ENCODE data around the gene KRTAP10-4.
"Not testable (repeated sequence)": the region's sequence is repeated elsewhere in the genome, so short reads cannot be mapped to it uniquely, and the experiment has no call there.

The KRTAP10-4 gene

DNA sequence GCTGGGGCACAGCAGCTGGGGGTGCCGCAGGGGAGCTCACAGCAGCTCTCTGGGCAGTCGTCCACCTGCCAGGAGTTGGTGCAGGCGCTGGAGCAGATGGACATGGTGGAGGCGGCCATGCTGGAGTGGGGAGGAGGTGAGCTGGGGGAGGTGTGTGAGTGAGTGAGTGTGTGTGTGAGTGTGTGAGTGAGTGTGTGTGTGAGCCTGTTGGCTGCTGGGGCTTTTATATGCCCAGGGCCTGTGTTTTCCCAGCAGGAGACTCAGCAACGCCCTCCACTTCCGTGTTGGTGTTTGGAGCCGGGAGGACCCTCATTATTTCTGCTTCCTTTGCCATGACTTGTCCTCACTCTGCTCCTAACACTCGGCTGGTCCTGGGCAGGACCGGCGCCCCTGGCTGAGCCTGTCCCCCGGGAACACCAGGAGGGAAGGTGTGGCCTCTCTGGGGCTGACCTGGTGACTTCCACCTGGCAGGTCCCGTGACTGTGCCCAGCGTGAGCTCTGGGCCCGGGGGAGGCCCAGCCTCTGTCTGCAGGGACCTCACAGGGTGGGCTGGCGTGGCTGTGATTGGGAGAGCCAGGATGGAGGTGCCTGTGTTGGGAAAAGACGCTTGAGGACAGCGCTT lies 22.1 kb upstream of the KRTAP10-4 start, which contains the start of gene KRTAP10-2:
KRTAP10-2 (minus strand) TSS at position 166 of the 622 bp plus-strand sequence; CDS start at position 119, 47 bp downstream.
- peaks cover 44% of the 10 kb centered on the region for H3K27me3 ChIP-seq (replicated peaks; ENCODE audit: control insufficient read depth, insufficient read depth, low read length)
- no peaks in the 10 kb centered on the region for H3K4me1 ChIP-seq (ENCODE audit: control insufficient read depth, insufficient read depth, low read length)
- H3K36me3 ChIP-seq (ENCODE audit: control insufficient read depth, insufficient read depth, low read length, severe bottlenecking): no peaks in the 10 kb centered on the region
- peaks cover 21% of the 10 kb centered on the region for H3K9me3 ChIP-seq (ENCODE audit: control insufficient read depth, low read length)
- no peak for DNase-seq (ENCODE audit: low read depth)
- no peak within 1 kb of the TSS for H3K9ac ChIP-seq (ENCODE audit: low read length)
- H3K4me3 ChIP-seq (ENCODE audit: low read length): no peak within 1 kb of the TSS

GRCh38 chr21:44552136-44552535 lies 21.4 kb upstream of the KRTAP10-4 start:
- Histone ChIP-seq H3K27me3 (replicated peaks; ENCODE audit: control insufficient read depth, insufficient read depth, low read length) (peaks cover 48% of the 10 kb centered on the region), H3K36me3 (ENCODE audit: control insufficient read depth, insufficient read depth, low read length, severe bottlenecking) (no peaks in the 10 kb centered on the region), H3K4me3 (ENCODE audit: low read length) (no peak overlapping the region), H3K4me1 (ENCODE audit: control insufficient read depth, insufficient read depth, low read length) (no peaks in the 10 kb centered on the region), H3K9me3 (ENCODE audit: control insufficient read depth, low read length) (peaks cover 15% of the 10 kb centered on the region), H3K9ac (ENCODE audit: low read length) (no peak overlapping the region)
- DNase-seq (ENCODE audit: low read depth): no peak

- Histone ChIP-seq H3K27me3 (replicated peaks; ENCODE audit: control insufficient read depth, insufficient read depth, low read length) (peaks cover 47% of the 10 kb centered on the region), H3K36me3 (ENCODE audit: control insufficient read depth, insufficient read depth, low read length, severe bottlenecking) (no peaks in the 10 kb centered on the region), H3K9ac (ENCODE audit: low read length) (no peak overlapping the region), H3K9me3 (ENCODE audit: control insufficient read depth, low read length) (peaks cover 10% of the 10 kb centered on the region), H3K4me1 (ENCODE audit: control insufficient read depth, insufficient read depth, low read length) (no peaks in the 10 kb centered on the region), H3K4me3 (ENCODE audit: low read length) (no peak overlapping the region)
- no peak for DNase-seq (ENCODE audit: low read depth)
Measured at GRCh38 chr21:44552681-44553080, 20.8 kb upstream of the KRTAP10-4 start.

GRCh38 chr21:44555200-44555875 lies 18.2 kb upstream of the KRTAP10-4 start:
- Histone ChIP-seq H3K9me3 (ENCODE audit: control insufficient read depth, low read length) (peaks cover 7% of the 10 kb centered on the region), H3K4me3 (ENCODE audit: low read length) (no peak overlapping the region), H3K4me1 (ENCODE audit: control insufficient read depth, insufficient read depth, low read length) (no peaks in the 10 kb centered on the region), H3K36me3 (ENCODE audit: control insufficient read depth, insufficient read depth, low read length, severe bottlenecking) (no peaks in the 10 kb centered on the region), H3K27me3 (replicated peaks; ENCODE audit: control insufficient read depth, insufficient read depth, low read length) (peaks cover 34% of the 10 kb centered on the region), H3K9ac (ENCODE audit: low read length) (no peak overlapping the region)
- DNase-seq (ENCODE audit: low read depth): no peak

- Histone ChIP-seq H3K9ac (ENCODE audit: low read length) (no peak overlapping the region), H3K4me3 (ENCODE audit: low read length) (no peak overlapping the region), H3K36me3 (ENCODE audit: control insufficient read depth, insufficient read depth, low read length, severe bottlenecking) (no peaks in the 10 kb centered on the region), H3K4me1 (ENCODE audit: control insufficient read depth, insufficient read depth, low read length) (no peaks in the 10 kb centered on the region), H3K27me3 (replicated peaks; ENCODE audit: control insufficient read depth, insufficient read depth, low read length) (peaks cover 29% of the 10 kb centered on the region), H3K9me3 (ENCODE audit: control insufficient read depth, low read length) (peaks cover 7% of the 10 kb centered on the region)
- no peak for DNase-seq (ENCODE audit: low read depth)
Measured at GRCh38 chr21:44556879-44557278, 16.6 kb upstream of the KRTAP10-4 start.

GRCh38 chr21:44557491-44558328 lies 15.8 kb upstream of the KRTAP10-4 start:
- Histone ChIP-seq H3K4me1 (ENCODE audit: control insufficient read depth, insufficient read depth, low read length) (no peaks in the 10 kb centered on the region), H3K9ac (ENCODE audit: low read length) (no peak overlapping the region), H3K27me3 (replicated peaks; ENCODE audit: control insufficient read depth, insufficient read depth, low read length) (peaks cover 23% of the 10 kb centered on the region), H3K36me3 (ENCODE audit: control insufficient read depth, insufficient read depth, low read length, severe bottlenecking) (no peaks in the 10 kb centered on the region), H3K9me3 (ENCODE audit: control insufficient read depth, low read length) (peaks cover 7% of the 10 kb centered on the region), H3K4me3 (ENCODE audit: low read length) (no peak overlapping the region)
- DNase-seq (ENCODE audit: low read depth): no peak

DNA sequence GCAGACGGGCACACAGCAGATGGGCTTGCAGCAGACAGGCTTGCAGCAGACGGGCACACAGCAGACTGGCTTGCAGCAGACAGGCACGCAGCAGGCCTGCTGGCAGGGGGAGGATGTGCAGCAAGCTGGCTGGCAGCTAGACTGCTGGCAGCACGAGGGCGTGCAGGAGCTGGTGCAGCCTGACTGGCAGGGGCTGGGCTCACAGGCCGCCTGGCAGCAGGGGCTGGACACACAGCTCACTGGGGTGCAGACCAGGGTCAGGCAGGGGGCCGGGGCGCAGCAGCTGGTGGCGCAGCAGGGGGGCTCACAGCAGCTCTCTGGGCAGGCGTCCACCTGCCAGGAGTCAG lies 15.2 kb upstream of the KRTAP10-4 start:
- not testable (repeated sequence) for H3K4me3 ChIP-seq (ENCODE audit: low read length); H3K4me1 ChIP-seq (ENCODE audit: control insufficient read depth, insufficient read depth, low read length); H3K36me3 ChIP-seq (ENCODE audit: control insufficient read depth, insufficient read depth, low read length, severe bottlenecking); H3K9ac ChIP-seq (ENCODE audit: low read length); DNase-seq (ENCODE audit: low read depth)
- peaks cover 18% of the 10 kb centered on the region for H3K27me3 ChIP-seq (replicated peaks; ENCODE audit: control insufficient read depth, insufficient read depth, low read length)
- peaks cover 13% of the 10 kb centered on the region for H3K9me3 ChIP-seq (ENCODE audit: control insufficient read depth, low read length)

GRCh38 chr21:44558695-44559094 lies 14.8 kb upstream of the KRTAP10-4 start, which contains the start of gene KRTAP10-3:
Gene KRTAP10-3 (minus strand): TSS chr21:44558795. CDS start chr21:44558715, 80 bp downstream.
- H3K4me3 ChIP-seq (ENCODE audit: low read length): no peak within 1 kb of the TSS
- no peak within 1 kb of the TSS for H3K9ac ChIP-seq (ENCODE audit: low read length)
- DNase-seq (ENCODE audit: low read depth): no peak
- peaks cover 14% of the 10 kb centered on the region for H3K27me3 ChIP-seq (replicated peaks; ENCODE audit: control insufficient read depth, insufficient read depth, low read length)
- peaks cover 17% of the 10 kb centered on the region for H3K9me3 ChIP-seq (ENCODE audit: control insufficient read depth, low read length)
- no peaks in the 10 kb centered on the region for H3K36me3 ChIP-seq (ENCODE audit: control insufficient read depth, insufficient read depth, low read length, severe bottlenecking)
- H3K4me1 ChIP-seq (ENCODE audit: control insufficient read depth, insufficient read depth, low read length): no peaks in the 10 kb centered on the region

GRCh38 chr21:44564099-44564498 lies 9.4 kb upstream of the KRTAP10-4 start:
- peaks cover 4% of the 10 kb centered on the region for H3K27me3 ChIP-seq (replicated peaks; ENCODE audit: control insufficient read depth, insufficient read depth, low read length)
- no peak overlapping the region for H3K4me3 ChIP-seq (ENCODE audit: low read length)
- H3K9me3 ChIP-seq (ENCODE audit: control insufficient read depth, low read length): peaks cover 20% of the 10 kb centered on the region
- no peaks in the 10 kb centered on the region for H3K36me3 ChIP-seq (ENCODE audit: control insufficient read depth, insufficient read depth, low read length, severe bottlenecking)
- no peak overlapping the region for H3K9ac ChIP-seq (ENCODE audit: low read length)
- no peaks in the 10 kb centered on the region for H3K4me1 ChIP-seq (ENCODE audit: control insufficient read depth, insufficient read depth, low read length)
- DNase-seq (ENCODE audit: low read depth): no peak

GRCh38 chr21:44564886-44565598 lies 8.5 kb upstream of the KRTAP10-4 start:
- H3K4me1 ChIP-seq (ENCODE audit: control insufficient read depth, insufficient read depth, low read length): no peaks in the 10 kb centered on the region
- H3K9me3 ChIP-seq (ENCODE audit: control insufficient read depth, low read length): peaks cover 20% of the 10 kb centered on the region
- no peaks in the 10 kb centered on the region for H3K36me3 ChIP-seq (ENCODE audit: control insufficient read depth, insufficient read depth, low read length, severe bottlenecking)
- no peak overlapping the region for H3K4me3 ChIP-seq (ENCODE audit: low read length)
- H3K9ac ChIP-seq (ENCODE audit: low read length): no peak overlapping the region
- peaks cover 4% of the 10 kb centered on the region for H3K27me3 ChIP-seq (replicated peaks; ENCODE audit: control insufficient read depth, insufficient read depth, low read length)
- DNase-seq (ENCODE audit: low read depth): no peak

- no peak for DNase-seq (ENCODE audit: low read depth)
- Histone ChIP-seq H3K36me3 (ENCODE audit: control insufficient read depth, insufficient read depth, low read length, severe bottlenecking) (no peaks in the 10 kb centered on the region), H3K4me1 (ENCODE audit: control insufficient read depth, insufficient read depth, low read length) (no peaks in the 10 kb centered on the region), H3K9ac (ENCODE audit: low read length) (no peak overlapping the region), H3K9me3 (ENCODE audit: control insufficient read depth, low read length) (peaks cover 24% of the 10 kb centered on the region), H3K27me3 (replicated peaks; ENCODE audit: control insufficient read depth, insufficient read depth, low read length) (peaks cover 7% of the 10 kb centered on the region), H3K4me3 (ENCODE audit: low read length) (no peak overlapping the region)
Measured at GRCh38 chr21:44566403-44566802, 7.1 kb upstream of the KRTAP10-4 start.

Data from adipocyte (in vitro differentiated cells).